ENCODE results near the gene SH2B3.

DNA sequence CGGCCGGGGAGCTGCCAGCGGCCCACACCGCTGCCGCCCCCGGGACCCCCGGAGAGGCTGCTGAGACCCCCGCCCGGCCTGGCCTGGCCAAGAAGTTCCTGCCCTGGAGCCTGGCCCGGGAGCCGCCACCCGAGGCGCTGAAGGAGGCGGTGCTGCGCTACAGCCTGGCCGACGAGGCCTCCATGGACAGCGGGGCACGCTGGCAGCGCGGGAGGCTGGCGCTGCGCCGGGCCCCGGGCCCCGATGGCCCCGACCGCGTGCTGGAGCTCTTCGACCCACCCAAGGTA lies 12.8 kb downstream of the SH2B3 start:
- TF ChIP-seq, protein P1, sequence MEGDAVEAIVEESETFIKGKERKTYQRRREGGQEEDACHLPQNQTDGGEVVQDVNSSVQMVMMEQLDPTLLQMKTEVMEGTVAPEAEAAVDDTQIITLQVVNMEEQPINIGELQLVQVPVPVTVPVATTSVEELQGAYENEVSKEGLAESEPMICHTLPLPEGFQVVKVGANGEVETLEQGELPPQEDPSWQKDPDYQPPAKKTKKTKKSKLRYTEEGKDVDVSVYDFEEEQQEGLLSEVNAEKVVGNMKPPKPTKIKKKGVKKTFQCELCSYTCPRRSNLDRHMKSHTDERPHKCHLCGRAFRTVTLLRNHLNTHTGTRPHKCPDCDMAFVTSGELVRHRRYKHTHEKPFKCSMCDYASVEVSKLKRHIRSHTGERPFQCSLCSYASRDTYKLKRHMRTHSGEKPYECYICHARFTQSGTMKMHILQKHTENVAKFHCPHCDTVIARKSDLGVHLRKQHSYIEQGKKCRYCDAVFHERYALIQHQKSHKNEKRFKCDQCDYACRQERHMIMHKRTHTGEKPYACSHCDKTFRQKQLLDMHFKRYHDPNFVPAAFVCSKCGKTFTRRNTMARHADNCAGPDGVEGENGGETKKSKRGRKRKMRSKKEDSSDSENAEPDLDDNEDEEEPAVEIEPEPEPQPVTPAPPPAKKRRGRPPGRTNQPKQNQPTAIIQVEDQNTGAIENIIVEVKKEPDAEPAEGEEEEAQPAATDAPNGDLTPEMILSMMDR (conservative IDR thresholded peaks at IDR 0.05; ENCODE audit: low read length): no peak
- no peak for TF ChIP-seq EZH2phosphoT487 (IDR thresholded peaks at IDR 0.05; ENCODE audit: borderline replicate concordance, low read depth, low read length)
